NCI-H2081 treated with DMSO at 0.1 percent for 48 hours (cell line): ENCODE data around the gene TEKTIP1.
A peak's percentile ranks its signal among the peaks of the same experiment; 100 is the strongest.

Experiments
- DNase-seq: peaks from one replicate; lab custom pipeline; 2025; lab: John Stamatoyannopoulos, UW

TEKTIP1 gene

DNA sequence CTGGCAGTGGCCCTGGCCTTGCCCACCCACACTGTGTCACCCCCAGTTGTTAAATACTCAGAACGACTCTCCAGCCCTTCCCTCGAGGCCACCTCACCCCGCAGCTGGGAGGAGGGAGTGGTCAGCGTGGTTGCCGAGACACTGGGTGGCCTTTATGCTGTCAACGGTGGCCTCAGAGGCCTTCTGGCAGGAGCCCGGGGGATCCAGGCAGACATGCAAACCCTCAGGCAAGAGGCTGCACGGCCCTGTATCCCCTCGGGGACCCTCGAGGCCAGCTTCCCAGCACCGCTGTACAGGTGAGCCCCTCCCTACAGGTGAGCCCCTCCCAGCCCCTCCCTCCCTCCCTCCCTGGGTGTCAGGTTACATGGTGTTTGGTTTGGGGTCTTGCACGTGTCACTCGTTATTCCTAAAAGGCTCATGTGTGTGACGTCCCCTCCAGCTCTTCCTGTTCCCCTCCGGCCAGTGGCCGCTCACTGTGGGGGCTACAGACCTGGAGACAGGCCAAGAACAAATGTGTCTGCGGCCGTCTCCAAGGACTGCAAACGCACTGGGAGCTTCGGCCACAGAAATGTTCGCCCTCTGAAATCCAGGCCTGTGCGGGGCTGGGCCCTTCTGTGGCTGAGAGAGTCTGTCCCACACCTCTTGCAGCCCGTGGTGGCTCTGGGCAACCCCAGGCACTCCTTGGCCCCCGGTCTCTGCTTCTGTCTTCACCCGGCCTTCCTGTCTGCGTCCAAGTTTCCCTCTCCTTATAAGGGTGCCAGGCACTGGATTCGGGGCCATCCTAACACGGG, at the start of gene TEKTIP1:
TSS of gene TEKTIP1 (plus strand) at position 210 of the 791 bp plus-strand sequence. CDS start at position 214, 4 bp downstream.
- no peak for DNase-seq

DNA sequence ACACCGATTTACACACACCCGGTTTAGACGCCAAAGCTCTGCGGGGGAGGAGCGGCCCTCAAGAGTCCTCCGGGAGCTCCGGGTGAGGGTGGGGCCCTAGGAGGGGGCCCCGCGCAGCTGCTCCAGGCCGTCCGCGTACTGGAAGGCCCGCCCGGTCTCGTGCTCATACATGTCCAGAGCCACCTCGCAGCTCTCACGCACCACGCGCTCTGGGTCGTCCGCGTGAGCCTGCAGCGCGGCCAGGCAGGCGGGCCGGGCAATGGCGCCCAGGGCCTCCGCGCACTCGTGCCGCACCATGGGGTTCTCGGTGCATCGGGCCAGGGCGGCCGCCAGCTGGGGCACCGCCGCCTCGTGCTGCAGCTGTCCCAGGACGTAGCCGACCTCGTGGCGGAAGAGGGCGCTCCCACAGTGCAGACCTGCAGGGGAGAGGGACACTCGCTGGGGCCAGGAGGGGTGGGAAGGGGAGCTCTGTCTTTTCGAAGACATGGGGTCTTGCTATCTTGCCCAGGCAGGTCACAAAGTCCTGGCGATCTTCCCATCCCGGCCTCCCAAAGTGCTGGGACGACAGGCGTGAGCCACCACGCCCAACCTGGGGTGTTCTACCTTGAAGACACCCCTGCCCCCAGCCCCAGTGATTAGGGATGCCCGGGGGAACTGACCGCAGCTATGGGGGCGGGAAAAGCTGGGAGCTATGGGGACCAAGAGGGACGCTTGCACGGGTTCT, 47.4 kb upstream of the TEKTIP1 start:
- DNase-seq = no peak

DNA sequence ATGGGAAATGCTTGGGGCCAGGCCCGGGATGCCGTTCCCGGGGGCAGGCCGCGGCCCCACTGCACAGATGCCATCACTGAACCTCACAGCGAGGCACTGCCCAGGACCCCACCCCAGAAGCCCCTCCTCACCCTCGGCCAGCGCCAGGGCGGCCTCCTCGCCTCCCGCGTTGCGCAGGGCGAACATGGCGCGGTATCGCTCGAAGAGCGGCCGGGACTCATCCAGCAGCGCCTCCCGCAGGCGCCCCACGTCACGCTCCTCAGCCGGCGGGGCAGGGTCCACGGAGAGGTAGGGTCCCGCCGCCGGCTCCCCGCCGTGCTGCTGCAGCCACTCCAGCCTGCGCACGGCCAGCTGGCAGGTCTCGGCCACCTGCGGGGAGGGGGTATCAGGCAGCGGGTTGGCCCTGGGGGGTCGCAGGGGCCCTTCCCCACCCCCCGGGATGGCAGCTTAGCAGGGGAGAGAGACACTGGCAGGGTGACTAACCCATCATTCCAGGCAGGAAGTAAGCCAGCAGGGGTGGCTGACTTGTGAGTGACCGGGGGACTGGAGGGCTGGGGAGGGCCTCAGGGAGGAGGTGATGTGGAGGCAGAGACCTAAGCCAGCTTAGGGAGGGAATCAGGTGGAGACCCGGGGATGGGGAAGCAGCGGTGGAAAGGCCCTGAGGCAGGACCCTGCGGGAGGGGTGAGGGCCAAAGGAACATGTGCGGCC, 46.7 kb upstream of the TEKTIP1 start:
- no peak for DNase-seq

DNA sequence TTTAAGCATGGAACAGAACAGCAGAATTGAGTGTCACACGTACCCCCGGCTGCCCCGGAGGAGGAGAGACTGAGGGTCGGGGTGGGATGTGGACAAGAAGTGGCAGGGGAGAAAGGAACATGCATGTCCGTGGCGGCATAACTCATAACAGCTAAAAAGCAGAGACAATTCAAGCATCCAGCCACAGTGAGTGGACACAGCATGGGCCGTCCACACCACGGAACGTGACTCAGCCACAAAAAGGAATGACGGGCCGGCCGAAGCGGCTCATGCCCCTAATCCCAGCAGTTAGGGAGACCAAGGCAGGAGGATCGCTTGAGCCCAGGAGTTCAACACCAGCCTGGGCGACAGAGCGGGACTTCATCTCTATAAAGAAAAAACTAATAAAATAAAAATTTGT, 46.1 kb upstream of the TEKTIP1 start:
- DNase-seq = no peak

DNA sequence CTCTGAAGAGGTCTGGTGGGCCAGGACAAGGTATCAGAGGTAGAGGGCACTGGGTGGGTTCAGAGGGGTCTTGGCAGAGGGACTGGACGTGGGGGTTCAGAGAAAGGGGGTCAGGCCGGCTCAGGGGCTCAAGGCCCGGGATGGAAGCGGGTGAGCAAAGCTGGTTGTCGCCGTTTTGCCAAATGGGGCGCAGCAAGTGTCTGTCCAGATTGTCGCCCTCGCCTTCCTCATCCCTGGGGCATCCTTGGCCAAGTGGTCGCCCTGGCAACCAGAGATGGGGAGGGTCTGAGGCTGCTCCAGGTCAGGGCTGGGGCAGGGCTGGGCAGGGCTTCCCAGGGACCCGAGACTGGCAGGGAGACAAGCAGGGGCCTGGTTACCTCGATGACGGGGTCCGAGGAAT, 45.3 kb upstream of the TEKTIP1 start:
- DNase-seq = no peak

DNA sequence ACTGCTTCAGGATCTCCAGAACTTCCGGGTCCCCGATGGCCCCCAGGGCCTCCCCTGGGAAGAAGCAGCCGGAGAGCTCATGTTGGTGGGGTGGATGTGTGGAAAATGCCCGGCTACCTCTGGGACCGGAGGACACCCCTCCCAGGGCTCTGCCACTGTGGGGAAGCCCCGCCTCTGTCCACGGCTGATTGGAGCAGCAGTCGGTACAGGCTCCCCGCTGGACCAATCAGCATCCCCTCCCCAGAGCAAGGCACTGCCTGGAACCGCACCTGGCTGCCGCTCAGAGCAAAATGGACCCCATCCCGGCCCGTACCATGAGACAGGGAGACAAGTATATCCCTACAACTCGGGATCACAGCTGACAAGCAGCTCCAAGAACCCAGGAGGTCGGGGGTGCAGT, 44.9 kb upstream of the TEKTIP1 start:
- no peak for DNase-seq

DNA sequence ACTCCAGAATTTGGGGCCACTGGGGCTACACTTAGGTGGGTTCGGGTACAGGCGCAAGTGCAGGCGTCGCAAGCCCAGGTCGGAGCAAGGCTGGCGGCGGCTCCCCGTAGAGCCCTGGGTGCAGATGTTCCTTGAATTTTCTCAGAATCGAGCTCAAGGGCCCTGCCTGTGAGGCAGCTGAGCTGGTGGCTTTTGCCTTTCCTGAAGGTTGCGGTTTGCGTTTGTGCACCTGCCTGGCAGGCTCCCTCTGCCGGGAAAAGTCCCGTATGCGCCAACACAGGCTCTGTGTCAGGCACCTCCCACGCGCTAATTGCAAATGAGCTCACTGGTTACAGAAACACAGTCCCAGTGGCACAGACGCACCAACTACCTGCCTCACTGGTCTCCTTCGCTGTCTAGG, 44.4 kb upstream of the TEKTIP1 start:
- no peak for DNase-seq

DNA sequence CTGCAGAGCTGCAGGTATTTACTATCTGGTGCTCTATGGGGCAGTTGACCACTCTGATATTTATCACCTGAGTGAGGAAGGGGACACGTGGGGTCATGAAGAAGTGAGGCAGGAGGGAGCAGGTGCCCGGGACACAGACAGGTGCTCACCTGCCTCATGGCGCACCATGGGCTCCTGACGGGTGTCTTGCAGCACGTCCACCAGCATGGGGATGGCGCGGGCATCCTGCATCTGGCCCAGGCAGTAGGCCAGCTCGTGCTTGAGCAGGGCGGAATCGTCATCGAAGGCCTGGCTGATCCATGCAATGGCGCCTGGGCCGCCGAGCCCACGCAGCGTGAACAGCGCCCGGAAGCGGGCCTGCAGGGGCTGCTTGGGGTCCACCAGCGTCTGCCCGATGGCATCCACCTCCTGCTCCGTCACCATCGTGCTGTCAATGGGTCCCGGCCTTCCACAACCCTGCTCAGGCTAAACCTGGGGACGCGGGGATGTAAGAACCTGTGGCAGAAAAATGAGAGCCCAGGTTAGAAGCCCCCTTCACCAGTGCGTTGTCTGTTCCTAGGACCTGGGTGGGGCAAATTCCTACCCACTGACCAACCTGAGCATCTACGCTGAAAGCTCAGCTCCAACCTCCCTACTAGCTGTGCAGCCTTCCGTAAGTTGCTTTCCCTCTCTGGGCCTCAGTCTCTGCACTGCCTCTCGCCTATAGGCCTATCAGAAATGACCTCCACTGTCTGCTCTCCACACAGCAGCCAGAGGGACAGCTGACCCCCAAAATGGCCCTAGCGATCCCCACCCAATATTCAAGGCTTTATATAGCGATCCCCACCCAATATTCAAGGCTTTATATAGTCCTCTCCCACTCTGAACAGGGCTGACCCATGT, 42.3 kb upstream of the TEKTIP1 start:
- DNase-seq = no peak

DNA sequence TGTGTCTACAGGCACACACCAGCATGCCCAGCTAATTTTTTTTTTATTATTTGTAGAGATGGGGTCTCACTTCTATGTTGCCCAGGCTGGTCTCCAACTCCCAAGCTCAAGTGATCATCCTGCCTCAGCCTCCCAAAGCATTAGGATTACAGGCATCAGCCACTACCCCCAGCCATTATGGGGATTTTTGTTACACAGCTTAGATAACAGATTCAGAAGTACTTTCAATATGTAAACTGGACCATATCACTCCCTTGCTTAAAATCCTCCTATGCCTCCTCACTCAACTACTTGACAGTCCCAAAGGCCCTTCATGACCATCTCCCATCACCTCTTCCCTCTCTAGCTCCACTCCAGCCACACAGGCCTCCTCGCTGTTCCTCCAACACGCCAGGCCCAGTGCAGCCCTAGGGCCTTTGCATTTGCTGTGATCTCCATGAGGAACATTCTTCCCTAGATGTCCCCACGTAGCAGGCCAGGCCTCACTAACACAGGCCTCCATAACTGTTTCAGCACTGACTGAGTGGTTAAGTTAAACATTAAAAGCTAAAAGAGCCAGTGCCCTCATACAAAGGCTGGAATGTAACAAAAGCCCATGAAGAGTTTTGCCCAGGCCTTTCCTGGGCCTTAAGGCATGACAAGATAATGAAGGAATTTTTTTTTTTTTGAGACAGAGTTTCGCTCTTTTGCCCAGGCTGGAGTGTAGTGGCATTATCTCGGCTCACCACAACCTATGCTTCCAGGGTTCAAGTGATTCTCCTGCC, 41.0 kb upstream of the TEKTIP1 start:
- DNase-seq = no peak

DNA sequence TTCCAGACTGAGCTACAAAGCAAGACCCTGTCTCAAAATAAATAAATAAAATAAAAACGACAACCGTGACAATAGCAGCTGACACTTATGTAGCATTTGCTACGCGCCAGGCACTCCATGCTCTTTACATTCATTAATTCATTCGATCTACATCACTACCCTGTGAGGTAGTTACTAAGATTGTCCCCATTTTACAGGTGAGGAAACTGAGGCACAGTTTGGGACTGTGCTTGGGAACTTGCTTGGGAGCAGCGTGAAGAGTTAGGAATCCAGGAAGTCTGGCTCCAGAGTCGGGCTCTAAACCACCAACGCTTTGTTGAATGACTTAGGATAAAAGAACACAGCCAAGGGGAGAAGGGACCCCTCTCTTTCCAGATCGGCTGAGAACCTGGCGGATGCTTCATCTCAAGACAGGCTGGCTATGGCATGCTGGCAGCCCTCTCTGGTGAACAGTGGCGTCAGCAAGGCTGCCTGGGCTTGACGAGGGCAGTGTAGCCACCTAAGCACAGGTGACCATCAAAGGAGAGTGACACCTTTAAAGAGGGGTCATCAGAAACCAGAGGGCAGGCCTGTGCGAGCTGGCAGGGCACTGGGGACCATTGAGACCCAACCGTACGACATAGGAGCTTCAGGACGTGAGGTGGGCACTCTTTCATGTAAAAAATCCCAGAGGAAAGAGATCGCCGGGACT, 39.1 kb upstream of the TEKTIP1 start:
- no peak for DNase-seq

DNA sequence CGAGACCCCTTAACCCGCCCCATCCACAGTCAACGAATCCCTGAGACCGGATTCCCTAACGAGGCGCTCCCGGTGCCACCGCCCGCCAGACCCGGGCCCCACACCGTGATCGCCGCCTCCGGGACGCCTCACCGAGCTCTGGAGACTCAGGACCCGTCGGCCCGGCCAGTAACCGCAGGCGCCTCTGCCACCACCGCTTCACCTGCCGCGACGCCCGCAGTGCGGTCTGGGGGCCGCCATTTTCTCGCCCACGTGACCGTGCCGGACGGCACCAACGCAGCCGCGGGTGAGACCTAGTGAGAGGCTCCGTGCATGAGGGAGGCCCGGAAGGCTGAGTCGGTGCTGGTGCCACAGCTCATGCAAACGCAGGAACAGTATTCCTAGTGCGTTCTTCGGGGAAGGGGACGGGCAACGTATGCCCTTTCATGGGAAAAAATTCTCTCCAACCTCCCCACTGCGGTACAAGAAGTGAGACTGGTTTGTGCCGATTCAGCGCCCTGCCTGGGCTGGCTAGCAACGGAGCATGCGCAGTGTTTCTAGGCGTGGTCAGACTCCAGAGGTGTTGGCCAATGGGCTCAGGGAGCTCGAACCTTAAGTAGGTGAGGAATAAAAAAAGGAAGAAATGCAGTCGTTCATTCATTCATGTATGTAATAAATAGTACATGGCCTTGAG, 38.4 kb upstream of the TEKTIP1 start, which contains the start of gene DOHH:
TSS of gene DOHH (minus strand) at position 246 of the 673 bp plus-strand sequence. CDS start 3,860 bp downstream, outside the sequence.
- peak; percentile 91 for DNase-seq

DNA sequence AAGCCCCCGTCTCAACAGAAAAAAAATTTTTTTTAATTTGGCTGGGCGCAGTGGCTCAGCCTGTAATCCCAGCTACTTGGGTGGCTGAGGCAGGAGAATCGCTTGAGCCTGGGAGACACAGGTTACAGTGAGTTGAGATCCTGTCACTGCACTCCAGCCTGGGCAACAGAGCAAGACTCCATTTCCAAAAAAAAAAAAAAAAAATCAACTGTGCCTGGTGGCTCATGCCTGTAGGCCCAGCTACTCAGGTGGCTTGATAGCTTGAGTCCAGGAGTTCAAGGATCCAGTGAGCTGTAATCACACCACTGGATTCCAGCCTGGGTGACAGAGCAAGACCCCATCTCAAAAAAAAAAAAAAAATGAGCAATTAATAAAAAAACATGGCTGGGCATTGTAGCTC, 37.2 kb upstream of the TEKTIP1 start:
- DNase-seq = no peak

DNA sequence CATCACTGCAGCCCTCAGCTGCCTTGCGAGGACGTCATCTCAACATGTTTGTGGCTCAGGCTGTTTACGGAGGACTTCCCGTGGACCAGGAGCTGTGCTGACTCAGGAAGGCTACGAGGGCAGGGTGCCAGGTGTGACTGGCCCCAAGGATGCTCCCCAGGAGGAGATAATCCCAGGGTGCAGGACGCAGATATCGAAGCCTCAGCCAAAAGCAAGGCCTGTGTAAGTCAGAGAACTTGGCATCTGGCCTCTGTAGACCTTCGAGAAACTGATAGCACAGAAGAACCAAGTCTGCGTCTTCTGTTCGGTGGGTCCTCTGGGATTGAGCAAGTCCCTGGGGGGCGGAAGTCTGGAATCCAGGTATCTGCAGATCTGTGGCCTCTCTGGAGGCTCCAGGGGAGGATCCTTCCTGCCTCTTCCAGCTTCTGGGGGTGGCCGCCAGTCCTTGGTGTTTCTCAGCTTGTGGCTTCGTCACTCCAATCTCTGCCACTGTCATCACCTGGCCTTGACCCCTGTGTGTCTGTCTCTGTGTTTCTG, 35.9 kb upstream of the TEKTIP1 start:
- DNase-seq = no peak

DNA sequence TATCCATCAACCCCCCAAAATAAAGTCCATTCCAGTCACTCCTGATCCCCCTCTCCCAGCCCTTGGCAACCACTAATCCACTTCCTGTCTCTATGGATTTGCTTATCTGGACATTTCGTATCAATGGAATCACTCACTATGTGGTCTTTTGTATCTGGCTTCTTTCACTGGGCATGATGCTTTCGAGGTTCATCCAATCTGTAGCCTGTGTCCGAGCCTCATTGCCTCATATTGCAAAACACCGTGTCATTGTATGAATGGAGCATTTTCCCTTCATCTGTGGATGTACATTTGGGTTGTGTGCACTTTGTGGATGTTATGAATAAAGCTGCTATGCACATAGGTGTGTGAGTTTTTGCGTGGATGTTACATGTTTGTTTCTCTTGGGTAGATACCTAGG, 34.2 kb upstream of the TEKTIP1 start:
- no peak for DNase-seq

DNA sequence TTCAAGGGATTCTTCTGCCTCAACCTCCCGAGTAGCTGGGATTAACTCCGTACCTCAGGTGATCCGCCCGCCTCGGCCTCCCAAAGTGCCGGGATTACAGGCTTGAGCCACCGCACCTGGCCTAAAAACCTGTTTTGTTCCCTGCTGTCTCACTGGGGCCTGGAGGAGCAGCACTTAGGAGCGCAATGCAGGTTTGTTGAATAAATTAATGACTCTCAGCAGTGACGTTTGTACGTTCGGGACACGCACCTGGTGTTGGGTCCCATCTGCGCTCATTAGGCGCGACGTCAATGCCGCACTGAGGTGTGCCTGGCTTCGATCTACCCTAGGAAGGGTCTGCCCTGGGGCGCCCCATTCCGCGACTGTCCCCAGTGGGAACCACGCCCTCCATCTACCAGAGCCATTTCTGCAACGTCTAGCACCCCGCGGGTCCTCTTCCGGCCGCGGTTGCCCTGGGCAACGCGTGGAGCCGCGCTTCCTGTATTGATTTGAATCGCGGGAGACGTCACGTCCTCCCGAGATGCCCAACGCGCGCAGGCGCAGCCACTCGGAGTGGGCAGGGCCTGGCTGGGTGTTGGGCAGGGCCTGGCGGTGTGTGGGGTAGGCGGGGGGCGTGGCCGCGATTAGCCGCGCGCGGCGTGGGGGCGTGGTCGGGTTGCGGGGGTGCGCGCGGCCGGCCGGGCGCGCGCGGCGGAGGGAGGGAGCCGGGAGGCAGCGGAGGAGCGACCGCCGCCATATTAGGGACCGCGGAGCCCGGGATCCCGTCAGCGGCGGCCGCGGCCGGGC, 33.2 kb upstream of the TEKTIP1 start, which contains the start of gene FZR1:
TSS of gene FZR1 (plus strand) at position 714 of the 786 bp plus-strand sequence. CDS start 16,679 bp downstream, outside the sequence.
- peak; percentile 94 for DNase-seq

DNA sequence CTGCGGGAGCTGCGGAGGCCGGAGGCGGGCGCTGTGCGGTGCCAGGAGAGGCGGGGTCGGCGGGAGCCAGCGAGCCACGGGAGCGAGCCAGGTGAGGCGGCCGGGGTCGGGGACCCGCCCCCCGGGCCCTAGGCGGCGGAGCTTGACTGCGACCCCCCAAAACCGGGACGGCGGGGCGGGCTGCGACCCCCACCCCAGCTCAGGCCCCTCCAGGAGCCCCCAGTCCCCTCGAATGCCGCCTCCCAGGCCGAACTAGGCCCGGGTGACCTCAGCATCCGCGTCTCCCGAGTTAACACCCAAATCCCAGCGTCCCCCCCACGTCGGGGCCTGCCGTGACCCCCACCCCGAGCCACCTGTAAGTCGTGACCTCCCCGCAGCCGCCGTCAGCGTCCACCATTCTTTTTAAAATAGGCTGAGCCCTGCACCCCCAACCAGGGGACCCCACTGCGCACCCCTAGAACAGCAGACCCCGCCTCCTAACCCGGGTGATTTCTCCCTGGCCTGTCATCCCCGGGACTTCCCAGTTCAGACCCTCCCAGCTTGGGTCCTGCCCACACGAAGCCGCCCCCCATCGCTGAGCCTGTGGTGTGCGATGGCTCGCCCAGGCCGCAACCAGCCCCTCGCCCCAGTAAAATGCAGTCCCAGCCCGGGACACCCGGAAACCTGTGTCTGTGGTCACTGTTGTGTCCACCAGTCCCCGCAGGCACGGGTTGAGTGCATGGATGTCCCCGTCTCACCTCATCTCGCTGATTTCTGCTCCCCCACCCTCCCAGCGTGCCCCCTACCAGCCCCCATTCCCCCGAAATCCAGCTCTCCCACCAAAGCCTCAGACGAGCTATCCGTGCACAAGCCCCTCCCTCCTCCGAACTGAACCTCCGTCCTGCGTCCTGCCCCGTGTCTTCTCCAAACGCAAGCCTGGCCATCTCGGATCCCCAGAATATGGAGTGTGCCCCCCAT, 32.3 kb upstream of the TEKTIP1 start:
- DNase-seq = no peak

DNA sequence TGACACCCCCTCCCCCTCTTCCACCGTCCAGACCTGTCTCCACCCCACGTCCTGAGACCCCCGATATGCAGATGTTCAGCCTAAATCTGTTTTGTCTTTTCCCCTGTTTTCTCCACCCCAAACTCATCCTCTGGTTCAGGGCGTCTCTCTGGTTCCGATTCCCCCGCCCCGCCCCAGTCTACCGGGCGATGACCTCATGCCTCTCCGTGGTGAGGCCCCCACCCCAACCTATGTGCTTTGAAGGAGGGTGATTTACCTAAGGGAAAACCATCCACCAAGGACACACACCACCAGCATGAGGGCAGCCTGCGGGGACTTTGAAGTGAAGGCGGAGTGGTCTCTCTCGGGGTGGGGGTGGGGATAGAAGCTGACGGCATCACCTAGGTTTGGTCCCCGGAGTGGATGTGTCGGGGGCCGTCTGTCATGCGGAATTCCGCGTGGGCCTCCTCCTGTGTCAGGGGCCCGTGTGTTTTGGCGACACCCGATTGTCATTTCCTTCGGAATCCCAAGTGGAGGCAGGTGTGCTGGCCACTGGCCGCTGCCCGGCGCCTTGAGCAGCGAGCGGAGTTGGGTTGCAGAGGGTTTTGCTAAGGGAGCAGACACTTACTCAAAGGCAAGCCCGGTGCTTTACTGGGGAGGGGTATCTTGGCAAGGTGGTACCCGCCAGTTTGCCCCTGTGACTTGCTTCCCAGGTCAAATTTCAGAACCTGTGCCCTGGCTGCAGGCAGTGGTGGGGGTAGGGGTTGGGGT, 31.4 kb upstream of the TEKTIP1 start:
- no peak for DNase-seq
